Measurements from ENCODE around the gene S1PR1. TPM values are rescaled to one million over a fixed set of nuclear protein-coding genes. Genes with fewer than 3 reads are reported as not detected.

Gene S1PR1
- polyA plus RNA-seq, 1 donor (not counting 4 experiments of a cell fraction or from before 2014, with no cell fraction given) = 3.1 TPM

DNA sequence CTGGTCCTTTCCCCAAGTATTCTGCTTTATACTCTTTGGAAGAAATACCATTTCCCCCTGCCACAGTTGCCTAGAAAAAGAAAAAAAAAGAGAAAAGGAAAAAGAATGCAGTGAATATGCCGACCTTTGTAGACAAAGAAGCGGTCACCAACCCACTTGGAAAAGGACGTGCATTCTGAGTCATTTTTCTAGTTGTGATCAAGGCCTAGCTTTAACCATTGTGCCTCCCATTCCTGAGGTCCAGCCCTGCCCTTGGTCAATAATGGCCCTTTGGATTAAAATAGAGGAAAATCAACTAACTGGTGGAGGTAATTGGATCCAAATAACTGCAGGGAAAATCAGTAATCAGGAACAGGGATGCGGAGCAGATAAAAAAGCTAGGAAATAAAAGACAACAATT lies 24.8 kb downstream of the S1PR1 start:
- H3K9me3 ChIP-seq (ENCODE audit: control insufficient read depth, low read depth, low read length) = no peaks in the 10 kb centered on the region
- DNase-seq (ENCODE audit: low read depth, low spot score) = no peak
- dilution Hi-C loops (cut with MboI; ENCODE audit: extremely low pct_ligation_motif_present, low sequenced_read_pairs) = no loop called here
- H3K79me2 ChIP-seq (ENCODE audit: control insufficient read depth, insufficient read depth, low read length) = no peaks in the 10 kb centered on the region
- H2AFZ ChIP-seq (ENCODE audit: control insufficient read depth, low read length) = no peak overlapping the region
- no peaks in the 10 kb centered on the region for H4K20me1 ChIP-seq (ENCODE audit: control insufficient read depth, extremely low read depth, insufficient read depth, low read length)
- H3K4me2 ChIP-seq (ENCODE audit: control insufficient read depth, extremely low read depth, insufficient read depth, low read depth, low read length) = no peak overlapping the region
- no peaks in the 10 kb centered on the region for H3K36me3 ChIP-seq (ENCODE audit: control insufficient read depth in 2 of 2, extremely low read depth in 1 of 2, insufficient read depth in 2 of 2, low read length in 2 of 2)
- no peak overlapping the region for H3K9ac ChIP-seq (ENCODE audit: control insufficient read depth, extremely low read depth, insufficient read depth, low read length)
- H3K9me1 ChIP-seq (ENCODE audit: control insufficient read depth, extremely low read depth, insufficient read depth, low read length) = no peaks in the 10 kb centered on the region
- no peak for FAIRE-seq
- peaks cover 21% of the 10 kb centered on the region for H3K4me1 ChIP-seq (ENCODE audit: control insufficient read depth, extremely low read depth, insufficient read depth, low read length)
- no peak overlapping the region for H3K27ac ChIP-seq (ENCODE audit: control insufficient read depth, insufficient read depth, low read length)
- no peaks in the 10 kb centered on the region for H3K27me3 ChIP-seq (ENCODE audit: control insufficient read depth, extremely low read depth, insufficient read depth, low read length)
- H3K4me3 ChIP-seq (ENCODE audit: control insufficient read depth in 2 of 3, extremely low read depth in 1 of 3, insufficient read depth in 2 of 3, low read depth in 1 of 3, low read length in 3 of 3) = no peak overlapping the region
- no peak for TF ChIP-seq EZH2 (IDR thresholded peaks at IDR 0.05; ENCODE audit: low read length)
- TF ChIP-seq, protein P1, sequence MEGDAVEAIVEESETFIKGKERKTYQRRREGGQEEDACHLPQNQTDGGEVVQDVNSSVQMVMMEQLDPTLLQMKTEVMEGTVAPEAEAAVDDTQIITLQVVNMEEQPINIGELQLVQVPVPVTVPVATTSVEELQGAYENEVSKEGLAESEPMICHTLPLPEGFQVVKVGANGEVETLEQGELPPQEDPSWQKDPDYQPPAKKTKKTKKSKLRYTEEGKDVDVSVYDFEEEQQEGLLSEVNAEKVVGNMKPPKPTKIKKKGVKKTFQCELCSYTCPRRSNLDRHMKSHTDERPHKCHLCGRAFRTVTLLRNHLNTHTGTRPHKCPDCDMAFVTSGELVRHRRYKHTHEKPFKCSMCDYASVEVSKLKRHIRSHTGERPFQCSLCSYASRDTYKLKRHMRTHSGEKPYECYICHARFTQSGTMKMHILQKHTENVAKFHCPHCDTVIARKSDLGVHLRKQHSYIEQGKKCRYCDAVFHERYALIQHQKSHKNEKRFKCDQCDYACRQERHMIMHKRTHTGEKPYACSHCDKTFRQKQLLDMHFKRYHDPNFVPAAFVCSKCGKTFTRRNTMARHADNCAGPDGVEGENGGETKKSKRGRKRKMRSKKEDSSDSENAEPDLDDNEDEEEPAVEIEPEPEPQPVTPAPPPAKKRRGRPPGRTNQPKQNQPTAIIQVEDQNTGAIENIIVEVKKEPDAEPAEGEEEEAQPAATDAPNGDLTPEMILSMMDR (optimal IDR thresholded peaks at IDR 0.05 in 1 of 3, IDR thresholded peaks at IDR 0.05 in 1 of 3, conservative IDR thresholded peaks at IDR 0.05 in 1 of 3; ENCODE audit: extremely low read depth in 1 of 3, insufficient read depth in 2 of 3, low read length in 3 of 3) = no peak

DNA sequence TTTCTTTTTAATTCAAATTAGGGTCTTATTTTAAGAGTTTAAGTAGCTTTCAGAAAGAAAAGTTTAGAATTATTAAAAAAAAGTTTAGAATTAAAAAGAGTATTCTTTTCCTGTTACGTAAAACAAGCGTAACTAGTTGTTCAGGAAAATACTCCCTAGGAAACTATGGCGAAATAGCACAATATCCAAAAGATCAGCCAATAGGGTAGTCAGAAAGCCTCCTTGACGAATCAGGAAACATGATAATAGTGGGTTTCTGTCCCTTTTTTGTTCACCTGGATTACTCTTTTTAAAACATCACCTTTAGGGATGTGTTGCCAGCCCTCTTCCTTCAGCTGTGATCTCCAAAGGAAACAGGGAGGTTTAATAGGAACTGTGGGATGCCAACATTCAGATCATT lies 25.2 kb downstream of the S1PR1 start:
- Histone ChIP-seq H3K4me2 (ENCODE audit: control insufficient read depth, extremely low read depth, insufficient read depth, low read depth, low read length) (no peak overlapping the region), H3K36me3 (ENCODE audit: control insufficient read depth in 2 of 2, extremely low read depth in 1 of 2, insufficient read depth in 2 of 2, low read length in 2 of 2) (no peaks in the 10 kb centered on the region), H3K4me3 (ENCODE audit: control insufficient read depth in 2 of 3, extremely low read depth in 1 of 3, insufficient read depth in 2 of 3, low read depth in 1 of 3, low read length in 3 of 3) (no peak overlapping the region), H3K27me3 (ENCODE audit: control insufficient read depth, extremely low read depth, insufficient read depth, low read length) (no peaks in the 10 kb centered on the region), H2AFZ (ENCODE audit: control insufficient read depth, low read length) (no peak overlapping the region), H3K9me3 (ENCODE audit: control insufficient read depth, low read depth, low read length) (no peaks in the 10 kb centered on the region), H3K27ac (ENCODE audit: control insufficient read depth, insufficient read depth, low read length) (no peak overlapping the region), H3K9me1 (ENCODE audit: control insufficient read depth, extremely low read depth, insufficient read depth, low read length) (no peaks in the 10 kb centered on the region), H3K4me1 (ENCODE audit: control insufficient read depth, extremely low read depth, insufficient read depth, low read length) (peaks cover 21% of the 10 kb centered on the region), H4K20me1 (ENCODE audit: control insufficient read depth, extremely low read depth, insufficient read depth, low read length) (no peaks in the 10 kb centered on the region), H3K79me2 (ENCODE audit: control insufficient read depth, insufficient read depth, low read length) (no peaks in the 10 kb centered on the region), H3K9ac (ENCODE audit: control insufficient read depth, extremely low read depth, insufficient read depth, low read length) (no peak overlapping the region)
- FAIRE-seq (no peak), DNase-seq (ENCODE audit: low read depth, low spot score) (no peak)
- TF ChIP-seq, protein P1 (optimal IDR thresholded peaks at IDR 0.05 in 1 of 3, IDR thresholded peaks at IDR 0.05 in 1 of 3, conservative IDR thresholded peaks at IDR 0.05 in 1 of 3; ENCODE audit: extremely low read depth in 1 of 3, insufficient read depth in 2 of 3, low read length in 3 of 3) = no peak
- no peak for TF ChIP-seq EZH2 (IDR thresholded peaks at IDR 0.05; ENCODE audit: low read length)
- dilution Hi-C loops (cut with MboI; ENCODE audit: extremely low pct_ligation_motif_present, low sequenced_read_pairs) = no loop called here
